HepG2 (cell line): Measurements from ENCODE around the gene SAMD4A. TPM values are rescaled to one million over a fixed set of nuclear protein-coding genes. Genes with fewer than 3 reads are reported as not detected.

Source experiments
- DRAP1 ChIP-seq: IDR thresholded peaks from 2 replicates; pipeline ENCODE4 v1.6.1; 2016; ENCODE audit warnings: missing genetic modification reagents, missing compliant biosample characterization
- GATAD2A ChIP-seq: IDR thresholded peaks from 2 replicates; pipeline ENCODE4 v1.6.1; 2016
- KDM5B ChIP-seq: sonication (generic); formaldehyde crosslinking; IDR thresholded peaks from 2 replicates; pipeline ENCODE4 v1.4.0; 2020; ENCODE audit warnings: missing genetic modification reagents, mild to moderate bottlenecking, borderline replicate concordance
- NFKBIZ ChIP-seq: IDR thresholded peaks from 2 replicates; pipeline ENCODE4 v1.6.1; 2018; ENCODE audit warnings: missing genetic modification reagents, missing compliant biosample characterization
- REPIN1 ChIP-seq: sonication (generic); formaldehyde crosslinking; IDR thresholded peaks from 2 replicates; pipeline ENCODE4 v1.8.0; 2022; ENCODE audit warnings: missing genetic modification reagents, low read depth, mild to moderate bottlenecking, borderline replicate concordance
- RFX3 ChIP-seq: IDR thresholded peaks from 2 replicates; pipeline ENCODE4 v1.6.1; 2016; ENCODE audit warnings: missing biosample characterization, missing genetic modification reagents
- SMAD1 ChIP-seq: sonication (generic); formaldehyde crosslinking; IDR thresholded peaks from 2 replicates; pipeline ENCODE4 v1.4.0; 2020; ENCODE audit warnings: missing genetic modification reagents, low read depth, mild to moderate bottlenecking, borderline replicate concordance
- SMAD3 ChIP-seq: sonication (generic); formaldehyde crosslinking; IDR thresholded peaks from 2 replicates; pipeline ENCODE4 v1.4.0; 2020; ENCODE audit warnings: missing genetic modification reagents
- SP2 ChIP-seq: sonication (generic); formaldehyde crosslinking; IDR thresholded peaks from 2 replicates; pipeline ENCODE4 v1.5.1; 2020; ENCODE audit warnings: mild to moderate bottlenecking, missing genetic modification reagents
- STAG1 ChIP-seq: sonication (generic); formaldehyde crosslinking; IDR thresholded peaks from 2 replicates; pipeline ENCODE4 v1.4.0; 2020; ENCODE audit warnings: missing genetic modification reagents
- TBX3 ChIP-seq: fragments of 450-650 bp; IDR thresholded peaks from 2 replicates; pipeline ENCODE4 v1.6.1; 2017; ENCODE audit warnings: antibody characterized with exemption, mild to moderate bottlenecking, inconsistent platforms, borderline replicate concordance
- TEF ChIP-seq: sonication (generic); formaldehyde crosslinking; IDR thresholded peaks from 2 replicates; pipeline ENCODE4 v1.5.0; 2020; ENCODE audit warnings: missing genetic modification reagents
- TRIM22 ChIP-seq: fragments of 450-650 bp; IDR thresholded peaks from 2 replicates; pipeline ENCODE4 v1.6.1; 2017
- ZBTB44 ChIP-seq: sonication (generic); formaldehyde crosslinking; IDR thresholded peaks from 2 replicates; pipeline ENCODE4 v1.4.0; 2020; ENCODE audit warnings: missing genetic modification reagents
- ZFP36 ChIP-seq: fragments of 150-350 bp; IDR thresholded peaks from 2 replicates; pipeline ENCODE4 v1.6.1; 2018; ENCODE audit warnings: borderline replicate concordance, low read length, low read depth; ENCODE audit not compliant: partially characterized antibody
- ZMAT3 ChIP-seq: sonication (generic); formaldehyde crosslinking; conservative IDR thresholded peaks from 2 replicates; pipeline ENCODE4 v1.7.0; 2021; ENCODE audit warnings: missing genetic modification reagents
- ZMYM3 ChIP-seq: sonication (generic); formaldehyde crosslinking; IDR thresholded peaks from 2 replicates; pipeline ENCODE4 v1.5.1; 2020; ENCODE audit warnings: mild to moderate bottlenecking, missing genetic modification reagents
- ZNF207 ChIP-seq: fragments of 450-650 bp; IDR thresholded peaks from 2 replicates; pipeline ENCODE4 v1.6.1; 2016; ENCODE audit warnings: antibody characterized with exemption, borderline replicate concordance
- ZNF234 ChIP-seq: sonication (generic); formaldehyde crosslinking; conservative IDR thresholded peaks from 2 replicates; pipeline ENCODE4 v1.5.1; 2020; ENCODE audit warnings: mild to moderate bottlenecking, missing genetic modification reagents
- ZNF354B ChIP-seq: sonication (generic); formaldehyde crosslinking; IDR thresholded peaks from 2 replicates; pipeline ENCODE4 v1.8.0; 2022; ENCODE audit warnings: mild to moderate bottlenecking, missing genetic modification reagents
- ZNF446 ChIP-seq: sonication (generic); formaldehyde crosslinking; IDR thresholded peaks from 2 replicates; pipeline ENCODE4 v1.5.0; 2020; ENCODE audit warnings: mild to moderate bottlenecking, missing genetic modification reagents
- ZNF552 ChIP-seq: sonication (generic); formaldehyde crosslinking; IDR thresholded peaks from 2 replicates; pipeline ENCODE4 v1.9.0; 2022; ENCODE audit warnings: missing genetic modification reagents, mild to moderate bottlenecking, borderline replicate concordance
- ZNF556 ChIP-seq: sonication (generic); formaldehyde crosslinking; IDR thresholded peaks from 2 replicates; pipeline ENCODE4 v1.4.0; 2020; ENCODE audit warnings: mild to moderate bottlenecking, missing genetic modification reagents, borderline replicate concordance
- ZNF557 ChIP-seq: sonication (generic); formaldehyde crosslinking; IDR thresholded peaks from 2 replicates; pipeline ENCODE4 v1.4.0; 2020; ENCODE audit warnings: missing genetic modification reagents
- ZNF564 ChIP-seq: sonication (generic); formaldehyde crosslinking; IDR thresholded peaks from 2 replicates; pipeline ENCODE4 v1.8.1; 2023; ENCODE audit warnings: mild to moderate bottlenecking, missing genetic modification reagents
- ZNF619 ChIP-seq: sonication (generic); formaldehyde crosslinking; IDR thresholded peaks from 2 replicates; pipeline ENCODE4 v1.4.0; 2020; ENCODE audit warnings: mild to moderate bottlenecking, missing genetic modification reagents
- ZNF703 ChIP-seq: sonication (generic); formaldehyde crosslinking; IDR thresholded peaks from 2 replicates; pipeline ENCODE4 v1.5.1; 2020; ENCODE audit warnings: missing genetic modification reagents, mild to moderate bottlenecking, moderate library complexity, borderline replicate concordance
- ZNF879 ChIP-seq: sonication (generic); formaldehyde crosslinking; IDR thresholded peaks from 2 replicates; pipeline ENCODE4 v1.8.1; 2023; ENCODE audit warnings: missing genetic modification reagents
- polyA plus RNA-seq, 8 experiments: library from polyadenylated mRNA; depleted of rRNA in 3 of 8; stranded (reverse) in 7 of 8; unstranded in 1 of 8; fragments of >200 nt; fragmentation: Illumina TruSeq in 4 of 8; extraction: Trizol in 4 of 8; gene quantifications; 2 replicates each; pipeline versions ENCODE4 v1.2.1 to v1.2.3, GENCODE V29; 2011 to 2016; ENCODE audit warnings: low read depth in 4 of 8, missing spikeins in 1 of 8, mixed read lengths in 1 of 8; ENCODE audit not compliant: insufficient read depth in 1 of 8
- total RNA-seq, 5 experiments: library from RNA; depleted of rRNA; stranded (reverse); fragments of >200 nt; fragmentation: Illumina TruSeq; extraction: Trizol; gene quantifications; 2 replicates each; pipeline ENCODE4 v1.2.3, GENCODE V29; 2016; ENCODE audit warnings: low read depth in 1 of 5
- TF ChIP-seq, protein P1 (sequence below): sonication (generic); formaldehyde crosslinking; IDR thresholded peaks from 2 replicates; pipeline ENCODE4 v1.8.1; 2023; ENCODE audit warnings: mild to moderate bottlenecking, missing genetic modification reagents

The SAMD4A gene
- total and polyA plus RNA-seq, 2 of the 13 experiments (the other 11 are each of a cell fraction or from before 2014, with no cell fraction given) = 11.8 to 13.0 TPM

DNA sequence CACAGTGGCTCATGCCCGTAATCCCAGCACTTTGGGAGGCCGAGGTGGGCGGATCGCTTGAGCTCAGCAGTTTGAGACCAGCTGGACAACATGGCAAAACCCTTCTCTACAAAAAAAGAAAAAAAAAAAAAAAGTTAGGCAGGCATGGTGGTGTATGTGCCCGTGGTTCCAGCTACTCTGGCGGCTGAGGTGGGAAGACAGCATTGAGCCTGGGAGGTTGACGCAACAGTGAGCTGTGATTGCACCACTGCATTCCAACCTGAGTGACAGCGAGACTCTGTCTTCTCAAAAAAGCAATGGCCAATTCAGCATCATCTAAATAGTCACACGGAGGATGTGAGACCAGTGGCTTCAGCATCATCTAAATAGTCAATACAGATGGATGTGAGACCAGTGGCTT is 10.4 kb upstream of the SAMD4A start (continued):
- TF ChIP-seq ZNF879 = no peak
- TF ChIP-seq TRIM22 = no peak
- TF ChIP-seq GATAD2A = peak; percentile 77
- no peak for TF ChIP-seq DRAP1
- no peak for TF ChIP-seq KDM5B (CRISPR knock-in tag)
- no peak for TF ChIP-seq ZBTB44 (CRISPR knock-in tag)
- TF ChIP-seq ZMYM3 (CRISPR knock-in tag) = no peak
- TF ChIP-seq, protein P1, sequence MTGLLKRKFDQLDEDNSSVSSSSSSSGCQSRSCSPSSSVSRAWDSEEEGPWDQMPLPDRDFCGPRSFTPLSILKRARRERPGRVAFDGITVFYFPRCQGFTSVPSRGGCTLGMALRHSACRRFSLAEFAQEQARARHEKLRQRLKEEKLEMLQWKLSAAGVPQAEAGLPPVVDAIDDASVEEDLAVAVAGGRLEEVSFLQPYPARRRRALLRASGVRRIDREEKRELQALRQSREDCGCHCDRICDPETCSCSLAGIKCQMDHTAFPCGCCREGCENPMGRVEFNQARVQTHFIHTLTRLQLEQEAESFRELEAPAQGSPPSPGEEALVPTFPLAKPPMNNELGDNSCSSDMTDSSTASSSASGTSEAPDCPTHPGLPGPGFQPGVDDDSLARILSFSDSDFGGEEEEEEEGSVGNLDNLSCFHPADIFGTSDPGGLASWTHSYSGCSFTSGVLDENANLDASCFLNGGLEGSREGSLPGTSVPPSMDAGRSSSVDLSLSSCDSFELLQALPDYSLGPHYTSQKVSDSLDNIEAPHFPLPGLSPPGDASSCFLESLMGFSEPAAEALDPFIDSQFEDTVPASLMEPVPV (CRISPR knock-in tag) = no peak
- no peak for TF ChIP-seq STAG1
- TF ChIP-seq TBX3 = no peak
- no peak for TF ChIP-seq SMAD1
- no peak for TF ChIP-seq RFX3 (CRISPR knock-in tag)
- no peak for TF ChIP-seq NFKBIZ
- TF ChIP-seq ZMAT3 (CRISPR knock-in tag) = no peak
- TF ChIP-seq ZNF552 (CRISPR knock-in tag) = no peak
- TF ChIP-seq REPIN1 (CRISPR knock-in tag) = peak; percentile 57; the same call in 1 of the 2 replicates
- TF ChIP-seq TEF (CRISPR knock-in tag) = no peak
- TF ChIP-seq ZNF446 = no peak
- no peak for TF ChIP-seq ZNF619 (CRISPR knock-in tag)
- no peak for TF ChIP-seq SP2
- no peak for TF ChIP-seq ZNF556 (CRISPR knock-in tag)
- TF ChIP-seq ZNF703 (CRISPR knock-in tag) = no peak
- peak; percentile 55; the same call in 1 of the 2 replicates for TF ChIP-seq SMAD3 (CRISPR knock-in tag)
- no peak for TF ChIP-seq ZNF207
- no peak for TF ChIP-seq ZNF354B
- no peak for TF ChIP-seq ZNF234 (CRISPR knock-in tag)
- no peak for TF ChIP-seq ZFP36
- no peak for TF ChIP-seq ZNF557 (CRISPR knock-in tag)
- TF ChIP-seq ZNF564 (CRISPR knock-in tag) = no peak
